ENCODE measurements around the gene RHBDF2. TPM values are rescaled to one million over a fixed set of nuclear protein-coding genes. Genes with fewer than 3 reads are reported as not detected.

Gene RHBDF2
- total RNA-seq, 1 experiment from 2014 or later = 21.5 TPM

- DNase-seq (ENCODE audit: extremely low read depth, low read depth) = no peak
Observed at GRCh38 chr17:76487451-76488192, 13.6 kb downstream of the RHBDF2 start.

GRCh38 chr17:76485569-76485968, 15.7 kb downstream of the RHBDF2 start:
- no peak for DNase-seq (ENCODE audit: extremely low read depth, low read depth)

- no peak for DNase-seq (ENCODE audit: extremely low read depth, low read depth)
Observed at GRCh38 chr17:76484228-76484725, 16.9 kb downstream of the RHBDF2 start.

DNA sequence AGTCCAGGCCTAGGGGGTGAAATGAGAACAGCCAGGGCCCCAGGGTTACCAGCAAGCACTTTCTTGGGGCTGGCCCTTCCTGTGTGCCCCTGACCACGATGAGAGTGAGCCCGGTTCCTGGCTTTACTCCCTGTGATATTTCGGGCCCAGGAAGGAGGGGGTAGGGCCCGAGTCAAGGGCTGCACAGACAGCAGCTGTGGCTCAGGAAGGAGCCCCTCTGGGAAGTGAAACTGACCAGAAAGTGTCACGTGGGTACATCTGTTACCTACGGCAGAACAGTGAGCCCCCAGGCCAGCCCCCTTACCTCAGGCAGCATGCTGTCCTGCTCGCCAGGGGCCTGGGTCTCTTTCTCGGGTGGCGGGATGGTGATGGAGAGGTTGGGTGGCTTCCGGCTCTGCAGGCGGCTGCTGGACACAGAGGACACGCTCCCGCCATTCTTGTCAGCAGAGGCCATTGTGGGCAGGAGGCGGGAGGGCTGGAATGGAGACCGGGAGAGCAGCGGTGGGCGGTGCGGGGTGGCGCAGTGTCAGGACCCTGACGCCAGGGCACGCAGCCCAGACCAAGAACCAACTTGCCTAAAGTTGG, 20.1 kb downstream of the RHBDF2 start:
- no peak for DNase-seq (ENCODE audit: extremely low read depth, low read depth)

DNA sequence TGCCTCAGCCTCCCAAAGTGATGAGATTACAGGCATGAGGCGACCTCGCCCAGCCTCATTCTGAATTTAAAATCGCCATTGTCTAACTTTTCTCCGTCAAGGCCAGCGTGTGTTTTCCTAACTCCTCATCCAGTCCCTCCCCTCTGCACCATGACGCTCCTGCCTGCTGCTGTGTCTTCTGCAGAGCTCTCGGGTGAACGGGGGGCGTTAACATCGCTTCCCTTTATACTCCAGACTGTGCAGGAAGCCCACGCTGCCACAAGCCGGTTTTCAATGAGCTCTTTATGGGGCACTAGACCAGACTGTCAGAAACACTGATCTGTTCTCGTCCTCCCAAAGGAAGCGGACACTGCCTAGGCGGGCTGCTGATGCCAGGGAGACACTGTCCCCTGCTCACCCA, 20.6 kb downstream of the RHBDF2 start:
- no peak for DNase-seq (ENCODE audit: extremely low read depth, low read depth)

GRCh38 chr17:76479515-76480060, 21.6 kb downstream of the RHBDF2 start:
- DNase-seq (ENCODE audit: extremely low read depth, low read depth) = no peak

DNA sequence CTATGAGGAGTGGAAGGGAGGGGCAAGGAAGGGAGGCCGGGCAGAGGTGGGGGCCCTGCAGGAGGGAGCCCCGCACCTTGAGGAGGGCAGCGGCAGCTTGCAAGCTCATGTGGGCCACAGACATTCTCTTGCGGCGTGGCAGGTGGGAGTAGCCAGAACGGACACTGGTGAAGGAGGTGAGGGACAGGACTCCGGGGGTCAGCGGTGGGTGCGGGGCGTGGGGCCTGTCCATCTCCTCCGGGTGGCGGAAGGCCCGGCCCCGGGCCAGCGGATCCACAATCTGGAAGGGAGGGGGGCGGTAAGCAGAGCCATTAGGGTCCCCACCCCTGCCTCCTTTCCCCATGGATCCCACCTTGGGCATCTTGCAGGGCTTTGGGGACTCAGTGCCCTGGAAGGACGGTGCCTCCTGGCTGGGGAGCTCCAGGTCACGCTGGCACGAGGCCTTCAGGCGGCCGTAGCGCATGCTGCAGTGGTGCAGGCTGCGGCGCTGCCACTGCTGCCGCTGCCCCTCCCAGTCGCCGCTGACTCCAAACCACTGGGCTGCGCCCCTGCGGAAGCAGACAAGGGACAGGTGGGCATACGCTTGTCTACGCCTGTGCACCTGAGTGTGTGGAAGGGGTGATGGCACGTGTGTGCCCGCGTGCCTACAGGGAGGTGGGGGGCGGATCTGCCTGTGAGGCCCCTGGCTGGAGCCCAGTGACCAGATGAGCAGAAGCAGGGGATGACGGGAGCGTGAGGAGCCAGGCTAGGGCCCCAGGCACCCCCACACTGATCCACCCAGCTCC, 22.3 kb downstream of the RHBDF2 start:
- no peak for DNase-seq (ENCODE audit: extremely low read depth, low read depth)

DNA sequence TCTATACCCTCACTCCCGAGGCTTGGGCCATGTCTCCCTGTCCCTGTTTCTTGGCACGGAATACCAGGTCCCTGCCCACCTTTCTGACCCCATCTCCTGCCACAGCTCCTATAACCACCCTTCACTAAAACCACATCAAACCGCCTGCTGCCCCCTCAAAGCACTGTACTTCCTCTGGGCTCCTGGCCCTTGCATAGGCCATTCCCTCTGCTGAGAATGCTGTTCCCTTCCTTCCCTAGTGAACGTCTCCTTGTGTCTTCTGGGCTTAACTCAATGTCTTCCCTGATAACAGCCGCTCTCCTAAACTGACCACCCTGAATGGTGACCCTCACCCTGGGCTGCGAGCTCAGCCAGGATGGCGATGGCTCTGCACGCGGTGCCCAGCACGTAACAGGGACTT, 23.1 kb downstream of the RHBDF2 start:
- DNase-seq (ENCODE audit: extremely low read depth, low read depth) = no peak

DNA sequence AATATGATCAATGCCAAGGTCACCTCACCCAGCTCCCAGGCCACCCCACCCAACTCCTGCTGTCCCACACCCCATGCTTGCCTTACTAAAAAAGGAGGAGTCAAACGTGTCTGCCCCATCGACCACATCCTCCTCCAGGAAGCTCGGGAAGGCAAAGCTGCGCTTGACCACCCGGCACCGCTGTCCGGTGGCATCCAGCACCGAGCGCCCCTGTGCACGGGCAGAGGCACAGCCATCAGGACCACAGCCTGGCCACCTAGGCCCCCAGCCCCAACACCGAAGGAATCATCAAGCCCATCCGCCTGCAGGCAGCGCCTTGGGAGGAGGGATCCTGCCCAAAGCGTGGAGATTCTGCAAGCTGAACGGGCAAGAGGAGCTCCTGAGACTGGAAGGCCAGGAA, 23.6 kb downstream of the RHBDF2 start:
- DNase-seq (ENCODE audit: extremely low read depth, low read depth) = no peak

- no peak for DNase-seq (ENCODE audit: extremely low read depth, low read depth)
Observed at GRCh38 chr17:76476736-76477135, 24.5 kb downstream of the RHBDF2 start.

GRCh38 chr17:76475302-76475701, 25.9 kb downstream of the RHBDF2 start:
- DNase-seq (ENCODE audit: extremely low read depth, low read depth) = no peak

GRCh38 chr17:76474894-76475293, 26.3 kb downstream of the RHBDF2 start:
- no peak for DNase-seq (ENCODE audit: extremely low read depth, low read depth)

DNA sequence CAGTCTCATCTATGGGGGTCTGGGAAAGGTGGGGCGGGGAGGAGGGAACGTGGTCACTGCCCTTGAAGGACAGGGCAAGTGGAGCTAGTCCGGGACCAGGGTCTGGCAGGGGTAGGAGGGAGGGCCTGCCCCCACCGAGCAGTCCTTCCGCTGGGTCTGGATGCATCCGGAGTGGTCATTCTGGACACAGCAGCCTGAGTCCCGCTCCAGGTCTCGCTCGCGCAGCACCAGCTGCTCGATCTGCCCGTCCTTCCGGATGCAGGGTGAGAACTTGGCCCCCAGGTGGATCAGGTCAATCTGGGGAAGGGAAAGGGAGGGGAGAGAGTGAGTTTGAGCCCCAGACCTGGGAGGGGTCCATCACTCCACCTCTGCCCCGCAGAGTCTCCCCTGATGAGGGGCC, 27.0 kb downstream of the RHBDF2 start:
- DNase-seq (ENCODE audit: extremely low read depth, low read depth) = no peak

- no peak for DNase-seq (ENCODE audit: extremely low read depth, low read depth)
Observed at GRCh38 chr17:76473541-76473985, 27.7 kb downstream of the RHBDF2 start.

- no peak for DNase-seq (ENCODE audit: extremely low read depth, low read depth)
Observed at GRCh38 chr17:76472726-76473125, 28.5 kb downstream of the RHBDF2 start.

DNA sequence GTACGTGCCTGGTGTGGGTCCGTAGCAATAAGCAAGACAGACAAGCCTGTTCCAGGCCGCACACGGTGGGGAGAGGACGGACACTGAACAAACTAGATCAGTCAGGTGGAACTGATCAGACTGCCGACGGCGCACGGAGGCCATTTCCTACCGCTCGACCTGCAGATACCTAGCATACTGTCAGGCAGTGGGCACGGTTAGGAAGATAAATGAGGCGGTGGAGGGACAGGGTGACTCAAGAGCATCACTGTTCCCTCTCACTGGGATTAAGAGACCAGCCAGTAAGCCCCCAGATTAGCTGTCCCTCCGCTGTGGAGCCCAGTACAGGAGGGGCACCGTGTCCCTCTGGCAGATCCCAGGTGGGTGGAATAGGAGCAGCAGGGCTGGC, 29.0 kb downstream of the RHBDF2 start:
- DNase-seq (ENCODE audit: extremely low read depth, low read depth) = no peak

DNA sequence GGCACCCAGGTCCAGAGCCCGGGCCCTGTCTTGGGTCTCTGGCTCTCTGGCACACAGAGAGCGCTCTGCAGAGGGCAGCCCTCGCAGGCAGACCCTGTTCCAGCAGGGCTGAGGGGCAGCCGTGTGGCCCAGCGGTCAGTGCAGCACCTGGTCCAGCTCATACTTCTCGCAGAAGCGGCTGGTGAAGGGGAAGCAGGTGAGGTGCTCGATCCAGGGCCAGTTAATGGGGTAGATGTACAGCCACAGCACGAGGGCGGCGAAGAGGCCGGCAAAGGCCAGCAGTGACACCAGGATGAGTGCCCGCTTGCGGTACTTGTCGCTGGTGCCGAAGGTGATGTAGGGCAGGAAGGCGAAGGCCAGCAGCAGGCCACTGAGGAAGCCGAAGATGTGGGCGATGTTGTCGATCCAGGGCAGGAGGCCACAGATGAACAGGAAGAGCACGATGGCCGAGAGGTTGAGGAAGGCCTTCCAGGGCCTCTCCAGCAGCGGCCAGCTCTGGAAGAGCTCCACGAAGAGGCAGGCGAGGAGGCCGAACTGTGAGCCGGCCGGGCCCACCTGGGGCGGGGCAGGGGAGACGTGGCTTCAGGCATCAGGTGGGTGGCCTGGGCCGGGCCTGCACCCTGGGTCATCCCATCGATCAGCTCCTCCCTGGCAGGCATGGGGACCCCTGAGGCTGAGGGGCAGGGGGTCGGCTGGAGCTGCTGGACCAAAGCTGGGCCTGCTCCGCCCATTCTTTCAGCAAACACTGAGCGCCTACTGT, 29.5 kb downstream of the RHBDF2 start:
- DNase-seq (ENCODE audit: extremely low read depth, low read depth) = no peak

DNA sequence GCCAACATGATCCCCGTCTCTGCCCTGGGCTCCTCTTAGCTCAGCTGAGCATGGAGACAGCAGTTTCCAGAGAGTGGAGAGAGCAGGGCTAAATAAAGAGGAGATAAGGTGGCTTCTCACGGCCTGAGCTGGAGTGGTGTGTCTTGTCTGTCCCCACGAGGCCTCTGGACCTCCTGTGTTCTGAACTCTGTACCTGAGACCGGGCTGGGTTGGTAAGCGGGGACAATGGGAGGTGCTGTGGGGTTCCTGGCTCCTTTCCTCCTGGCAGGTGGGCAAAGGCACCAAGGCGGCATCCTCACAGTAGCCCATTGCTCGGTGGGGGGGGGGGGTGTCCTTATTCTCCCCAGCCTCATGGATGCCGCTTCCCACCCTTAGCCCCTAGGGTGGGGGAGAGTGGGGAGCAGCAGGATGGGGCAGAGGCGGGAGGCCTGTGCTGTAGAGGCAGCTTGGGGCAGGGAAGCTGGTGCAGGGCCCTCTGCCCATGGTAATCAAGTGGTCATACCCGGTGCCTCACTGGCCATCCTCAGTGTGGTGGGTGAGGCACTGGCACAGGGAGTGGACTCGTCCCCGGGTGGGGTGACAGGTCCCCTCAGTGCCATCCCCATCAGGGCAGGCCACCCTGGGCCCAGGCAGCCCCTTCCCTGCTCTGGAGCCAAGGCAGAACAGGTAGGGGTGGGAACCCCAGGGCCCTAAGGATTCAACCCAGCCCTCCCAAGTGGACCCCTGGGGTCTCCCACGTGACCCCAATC, 31.1 kb downstream of the RHBDF2 start:
- DNase-seq (ENCODE audit: extremely low read depth, low read depth) = no peak

DNA sequence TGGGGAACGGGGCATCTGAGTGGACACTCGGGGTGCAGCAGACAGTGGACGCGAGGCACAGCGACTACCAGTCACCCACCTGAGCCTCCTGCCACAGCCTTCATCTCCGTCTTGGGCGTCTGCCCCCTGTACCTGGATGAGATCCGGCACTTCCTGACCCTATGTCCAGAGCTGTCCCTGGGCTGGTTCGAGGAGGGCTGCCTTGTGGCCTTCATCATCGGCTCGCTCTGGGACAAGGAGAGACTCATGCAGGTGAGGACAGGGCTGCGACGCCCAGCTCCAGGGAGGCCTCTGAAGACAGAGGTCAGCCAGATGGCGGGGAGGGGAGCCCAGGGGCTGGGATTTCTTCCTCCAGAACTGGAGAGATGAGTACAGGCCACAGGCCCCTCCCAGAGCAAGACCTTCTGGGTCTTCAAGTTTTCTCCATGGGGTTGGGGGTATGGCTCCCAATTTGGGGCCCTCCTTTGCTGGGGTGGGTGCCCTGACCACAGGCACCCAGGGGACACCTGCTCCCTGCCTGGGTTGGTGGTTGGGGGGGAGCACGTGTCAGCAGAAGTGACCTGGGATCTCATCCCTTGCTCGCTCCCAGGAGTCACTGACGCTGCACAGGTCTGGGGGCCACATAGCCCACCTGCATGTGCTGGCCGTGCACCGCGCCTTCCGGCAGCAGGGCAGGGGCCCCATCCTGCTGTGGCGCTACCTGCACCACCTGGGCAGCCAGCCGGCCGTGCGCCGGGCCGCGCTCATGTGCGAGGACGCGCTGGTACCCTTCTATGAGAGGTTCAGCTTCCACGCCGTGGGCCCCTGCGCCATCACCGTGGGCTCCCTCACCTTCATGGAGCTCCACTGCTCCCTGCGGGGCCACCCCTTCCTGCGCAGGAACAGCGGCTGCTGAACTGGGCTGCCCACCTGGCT, 31.9 kb downstream of the RHBDF2 start:
- DNase-seq (ENCODE audit: extremely low read depth, low read depth) = no peak
